HepG2 (cell line): ENCODE results near the gene TJP2. TPM values are rescaled to one million over a fixed set of nuclear protein-coding genes. Genes with fewer than 3 reads are reported as not detected.

Source experiments
- ATAC-seq: fragments of 200-7000 bp; cut with Tn5 transposase; 3 replicates; pipeline ENCODE4 v1.9.1; 2020; ENCODE audit warnings: mild to moderate bottlenecking, moderate library complexity
- BruUV-seq: library from RNA; stranded (reverse); fragments of 400-500 nt; replicated peaks from 2 replicates; lab custom pipeline; 2021; lab: Mats Ljungman, UMichigan
- CTCF ChIA-PET: fragments of 300-600 bp; formaldehyde crosslinking; extraction: SDS; loops from one replicate; lab custom pipeline; 2021; ENCODE audit warnings: low total read pairs, inconsistent platforms, low intra/inter-chr PET ratio; lab: Yijun Ruan, JAX
- POLR2A ChIA-PET: fragments of 350-600 bp; sonication (Branson Sonifier 250); formaldehyde crosslinking; loops from one replicate; lab custom pipeline; 2020; ENCODE audit warnings: antibody characterized with exemption, inconsistent platforms; lab: Yijun Ruan, JAX
- DNase-seq: peaks from one replicate; pipeline ENCODE4 v3.0.0-alpha.2; 2015; ENCODE audit warnings: low spot score
- FAIRE-seq: peaks from 3 replicates; lab custom pipeline; 2011; peaks lifted over from hg19 to GRCh38; lab: Jason Lieb, UNC
- H2AFZ ChIP-seq: one replicate; pipeline ENCODE4 v1.6.1; 2011; ENCODE audit warnings: low read length, inconsistent platforms
- H3K27ac ChIP-seq: fragments of 300-600 bp; 3 replicates; pipeline ENCODE4 v1.8.0; 2011; ENCODE audit warnings: mixed run types, mild to moderate bottlenecking, mixed read lengths, low read length, inconsistent platforms; ENCODE audit not compliant: insufficient read depth; ENCODE audit errors: extremely low read length
- H3K27me3 ChIP-seq, 2 experiments: fragments of 200-600 bp in 1 of 2; 2 replicates in 1 of 2; 3 replicates in 1 of 2; pipeline versions ENCODE4 v1.6.0 to v1.8.0; 2011; ENCODE audit warnings: low read length in 2 of 2, mild to moderate bottlenecking in 2 of 2, moderate library complexity in 2 of 2, inconsistent platforms in 1 of 2; ENCODE audit not compliant: insufficient read depth in 2 of 2, control insufficient read depth in 1 of 2
- H3K36me3 ChIP-seq, 2 experiments: fragments of 200-600 bp in 1 of 2; replicated peaks in 1 of 2; 2 replicates in 1 of 2; 3 replicates in 1 of 2; pipeline versions ENCODE4 v1.5.1 to v1.8.0; 2011; ENCODE audit warnings: low read length in 2 of 2, inconsistent platforms in 1 of 2; ENCODE audit not compliant: insufficient read depth in 2 of 2, control insufficient read depth in 1 of 2
- H3K4me1 ChIP-seq: 2 replicates; pipeline ENCODE4 v1.5.1; 2012; ENCODE audit warnings: low read length, inconsistent platforms; ENCODE audit not compliant: insufficient read depth
- H3K4me2 ChIP-seq: 2 replicates; pipeline ENCODE4 v1.6.0; 2011; ENCODE audit warnings: low read depth, low read length, inconsistent platforms
- H3K4me3 ChIP-seq, 3 experiments: fragments of 200-600 bp in 1 of 3; sonication (generic), shearing (Covaris generic) in 1 of 3; replicated peaks in 1 of 3; 2 replicates each; pipeline ENCODE4 v1.5.1; 2011 to 2016; ENCODE audit warnings: low read length in 3 of 3, inconsistent platforms in 2 of 3, low read depth in 2 of 3, mild to moderate bottlenecking in 2 of 3, control low read depth in 1 of 3, mixed read lengths in 1 of 3; ENCODE audit not compliant: insufficient read depth in 1 of 3
- H3K79me2 ChIP-seq: one replicate; pipeline ENCODE4 v1.6.1; 2011; ENCODE audit warnings: low read length, inconsistent platforms; ENCODE audit not compliant: insufficient read depth
- H3K9ac ChIP-seq: 2 replicates; pipeline ENCODE4 v1.6.0; 2011; ENCODE audit warnings: mild to moderate bottlenecking, low read depth, low read length, inconsistent platforms; ENCODE audit not compliant: insufficient read depth
- H3K9me3 ChIP-seq: 2 replicates; pipeline ENCODE4 v1.5.1; 2012; ENCODE audit warnings: mild to moderate bottlenecking, low read length
- H4K20me1 ChIP-seq: 2 replicates; pipeline ENCODE4 v1.6.0; 2011; ENCODE audit warnings: inconsistent platforms, mild to moderate bottlenecking, low read length, moderate library complexity; ENCODE audit not compliant: insufficient read depth
- AGO2 ChIP-seq: fragments of 200-400 bp; formaldehyde crosslinking; optimal IDR thresholded peaks from 2 replicates; pipeline ENCODE3; 2017; ENCODE audit warnings: mild to moderate bottlenecking, low read depth, low read length, moderate library complexity
- CEBPB ChIP-seq: IDR thresholded peaks from 2 replicates; pipeline ENCODE4 v1.6.1; 2011; ENCODE audit warnings: low read depth, low read length, improper control_type of control experiment, borderline replicate concordance
- CENPBD1 ChIP-seq: sonication (generic); formaldehyde crosslinking; IDR thresholded peaks from 2 replicates; pipeline ENCODE4 v1.8.0; 2022; ENCODE audit warnings: missing genetic modification reagents, low read depth, mild to moderate bottlenecking, borderline replicate concordance
- CSRNP2 ChIP-seq: sonication (generic); formaldehyde crosslinking; conservative IDR thresholded peaks from 2 replicates; pipeline ENCODE4 v1.8.0; 2022; ENCODE audit warnings: low read depth, missing genetic modification reagents
- EHMT2 ChIP-seq: fragments of 200-600 bp; sonication (generic); IDR thresholded peaks from 2 replicates; pipeline ENCODE4 v1.7.0; 2017; ENCODE audit warnings: antibody characterized with exemption, low read depth, low read length, borderline replicate concordance
- EZH2 ChIP-seq: conservative IDR thresholded peaks from 2 replicates; pipeline ENCODE4 v1.6.1; 2012; ENCODE audit warnings: mild to moderate bottlenecking, low read depth, low read length, moderate library complexity
- HMGA1 ChIP-seq: sonication (generic); formaldehyde crosslinking; conservative IDR thresholded peaks from 2 replicates; pipeline ENCODE4 v1.4.0; 2020; ENCODE audit warnings: missing genetic modification reagents
- KLF15 ChIP-seq: sonication (generic); formaldehyde crosslinking; IDR thresholded peaks from 2 replicates; pipeline ENCODE4 v1.8.1; 2023; ENCODE audit warnings: borderline replicate concordance, mild to moderate bottlenecking, inconsistent platforms, missing genetic modification reagents, mixed read lengths
- KMT2B ChIP-seq: IDR thresholded peaks from 2 replicates; pipeline ENCODE4 v1.6.1; 2016; ENCODE audit warnings: missing genetic modification reagents, missing compliant biosample characterization
- MAZ ChIP-seq, 2 experiments: sonication (generic) in 1 of 2; formaldehyde crosslinking in 1 of 2; IDR thresholded peaks; 2 replicates each; pipeline versions ENCODE4 v1.5.0 to v1.6.1; 2012 to 2020; ENCODE audit warnings: low read depth in 2 of 2, mild to moderate bottlenecking in 2 of 2, borderline replicate concordance in 1 of 2, improper control_type of control experiment in 1 of 2, low read length in 1 of 2, missing genetic modification reagents in 1 of 2, moderate library complexity in 1 of 2
- PPARG ChIP-seq: conservative IDR thresholded peaks from 2 replicates; pipeline ENCODE4 v1.6.1; 2016; ENCODE audit warnings: missing biosample characterization, missing genetic modification reagents
- RFX1 ChIP-seq: fragments of 450-650 bp; IDR thresholded peaks from 2 replicates; pipeline ENCODE4 v1.6.1; 2017
- ZNF101 ChIP-seq: sonication (generic); formaldehyde crosslinking; IDR thresholded peaks from 2 replicates; pipeline ENCODE4 v1.4.0; 2020; ENCODE audit warnings: mild to moderate bottlenecking, low read depth, missing genetic modification reagents, borderline replicate concordance
- ZNF564 ChIP-seq: sonication (generic); formaldehyde crosslinking; IDR thresholded peaks from 2 replicates; pipeline ENCODE4 v1.8.1; 2023; ENCODE audit warnings: mild to moderate bottlenecking, missing genetic modification reagents
- ZNF615 ChIP-seq: sonication (generic); formaldehyde crosslinking; IDR thresholded peaks from 2 replicates; pipeline ENCODE4 v1.5.0; 2020; ENCODE audit warnings: mild to moderate bottlenecking, missing genetic modification reagents, borderline replicate concordance
- ZNF766 ChIP-seq: sonication (generic); formaldehyde crosslinking; IDR thresholded peaks from 2 replicates; pipeline ENCODE4 v1.5.0; 2020; ENCODE audit warnings: missing genetic modification reagents, borderline replicate concordance
- ZNF883 ChIP-seq: sonication (generic); formaldehyde crosslinking; IDR thresholded peaks from 2 replicates; pipeline ENCODE4 v1.5.1; 2020; ENCODE audit warnings: mild to moderate bottlenecking, missing genetic modification reagents; ENCODE audit errors: not compliant biosample characterization
- ZSCAN12 ChIP-seq: sonication (generic); formaldehyde crosslinking; IDR thresholded peaks from 2 replicates; pipeline ENCODE4 v1.9.0; 2021; ENCODE audit warnings: mild to moderate bottlenecking, missing genetic modification reagents
- ZUFSP ChIP-seq: sonication (generic); formaldehyde crosslinking; IDR thresholded peaks from 2 replicates; pipeline ENCODE4 v1.9.0; 2021; ENCODE audit warnings: missing genetic modification reagents, mild to moderate bottlenecking, borderline replicate concordance
- WGBS: methylation state at CpG from one replicate; pipeline ENCODE4 v1.1.6; 2017; ENCODE audit warnings: low lambda C conversion rate; 5-methylcytosine and 5-hydroxymethylcytosine counted together
- in situ Hi-C: cut with HindIII; loops from 2 replicates; pipeline ENCODE4 v1.10.0; 2017; ENCODE audit warnings: low pct_unique_long_range_greater_than_20kb; ENCODE audit not compliant: extremely low pct_ligation_motif_present
- intact Hi-C: fragments of 100-400 bp; cut with micrococcal nuclease; formaldehyde crosslinking; loops from one replicate; pipeline ENCODE4 v1.10.0; 2022; ENCODE audit not compliant: unreplicated experiment
- polyA plus RNA-seq, 8 experiments: library from polyadenylated mRNA; depleted of rRNA in 3 of 8; stranded (reverse) in 7 of 8; unstranded in 1 of 8; fragments of >200 nt; fragmentation: Illumina TruSeq in 4 of 8; extraction: Trizol in 4 of 8; gene quantifications; 2 replicates each; pipeline versions ENCODE4 v1.2.1 to v1.2.3, GENCODE V29; 2011 to 2016; ENCODE audit warnings: low read depth in 4 of 8, missing spikeins in 1 of 8, mixed read lengths in 1 of 8; ENCODE audit not compliant: insufficient read depth in 1 of 8
- total RNA-seq, 5 experiments: library from RNA; depleted of rRNA; stranded (reverse); fragments of >200 nt; fragmentation: Illumina TruSeq; extraction: Trizol; gene quantifications; 2 replicates each; pipeline ENCODE4 v1.2.3, GENCODE V29; 2016; ENCODE audit warnings: low read depth in 1 of 5
- TF ChIP-seq, protein P1 (sequence below): sonication (generic); formaldehyde crosslinking; IDR thresholded peaks from 2 replicates; pipeline ENCODE4 v1.4.0; 2020; ENCODE audit warnings: missing genetic modification reagents

Gene TJP2
- total and polyA plus RNA-seq, 2 of the 13 experiments (the other 11 are each of a cell fraction or from before 2014, with no cell fraction given) = 109 to 110 TPM

DNA sequence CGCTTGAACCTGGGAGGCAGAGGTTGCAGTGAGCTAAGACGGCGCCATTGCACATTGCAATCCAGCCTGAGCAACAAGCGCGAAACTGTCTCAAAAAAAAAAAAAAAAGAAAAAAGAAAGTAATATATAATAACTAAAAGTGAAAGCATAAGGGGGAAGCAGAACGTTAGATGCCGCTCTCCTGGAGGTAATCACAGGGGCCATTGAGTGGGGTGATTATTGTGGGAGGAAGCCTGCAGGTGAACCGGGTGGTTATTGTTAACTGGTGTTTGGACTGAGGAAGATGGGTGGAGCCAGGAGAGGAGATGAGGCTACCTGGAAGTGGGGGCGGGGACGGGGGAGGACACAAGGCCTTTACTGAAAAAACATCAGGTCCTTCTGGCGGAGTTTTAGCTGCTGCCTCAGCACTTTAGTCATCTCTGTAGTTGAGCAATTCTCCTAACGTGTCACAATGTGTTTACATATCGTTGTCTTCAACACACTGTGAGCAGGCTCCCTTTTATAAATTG, 5.3 kb upstream of the TJP2 start:
- Histone ChIP-seq H4K20me1 (peaks cover 26% of the 10 kb centered on the region; the same call in 1 of the 2 replicates), H3K9me3 (no peaks in the 10 kb centered on the region), H3K79me2 (peaks cover 68% of the 10 kb centered on the region), H3K4me3 (no peak overlapping the region), H3K9ac (no peak overlapping the region), H3K4me1 (peaks cover 55% of the 10 kb centered on the region), H3K36me3 (peaks cover 6 to 35% of the 10 kb centered on the region in 2 experiments), H3K4me2 (no peak overlapping the region), H2AFZ (no peak overlapping the region), H3K27me3 (no peaks in the 10 kb centered on the region), H3K27ac (no peak overlapping the region)
- POLR2A ChIA-PET = no interaction called here
- in situ Hi-C loops = no loop called here
- no peak; the same call in 2 of the 3 replicates for ATAC-seq
- no TSS peak for BruUV-seq
- FAIRE-seq = no peak
- CTCF ChIA-PET = no interaction called here
- intact Hi-C loops = no loop called here
- 72% methylated on average over 13 of the region's 13 CpGs for WGBS
- DNase-seq = peak; percentile 59
- TF ChIP-seq KMT2B (CRISPR knock-in tag) = no peak
- TF ChIP-seq CSRNP2 (CRISPR knock-in tag) = no peak
- no peak for TF ChIP-seq CENPBD1 (CRISPR knock-in tag)
- TF ChIP-seq ZSCAN12 (CRISPR knock-in tag) = no peak
- TF ChIP-seq ZUFSP (CRISPR knock-in tag) = no peak
- no peak for TF ChIP-seq EHMT2
- TF ChIP-seq PPARG = no peak
- peak; percentile 92 for TF ChIP-seq CEBPB
- no peak for TF ChIP-seq AGO2
- TF ChIP-seq KLF15 (CRISPR knock-in tag) = no peak
- no peak for TF ChIP-seq RFX1
- no peak for TF ChIP-seq EZH2
- no peak for TF ChIP-seq ZNF766 (CRISPR knock-in tag)
- TF ChIP-seq, protein P1, sequence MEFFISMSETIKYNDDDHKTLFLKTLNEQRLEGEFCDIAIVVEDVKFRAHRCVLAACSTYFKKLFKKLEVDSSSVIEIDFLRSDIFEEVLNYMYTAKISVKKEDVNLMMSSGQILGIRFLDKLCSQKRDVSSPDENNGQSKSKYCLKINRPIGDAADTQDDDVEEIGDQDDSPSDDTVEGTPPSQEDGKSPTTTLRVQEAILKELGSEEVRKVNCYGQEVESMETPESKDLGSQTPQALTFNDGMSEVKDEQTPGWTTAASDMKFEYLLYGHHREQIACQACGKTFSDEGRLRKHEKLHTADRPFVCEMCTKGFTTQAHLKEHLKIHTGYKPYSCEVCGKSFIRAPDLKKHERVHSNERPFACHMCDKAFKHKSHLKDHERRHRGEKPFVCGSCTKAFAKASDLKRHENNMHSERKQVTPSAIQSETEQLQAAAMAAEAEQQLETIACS (CRISPR knock-in tag) = no peak
- no peak for TF ChIP-seq HMGA1 (CRISPR knock-in tag)
- no peak for TF ChIP-seq ZNF564 (CRISPR knock-in tag)
- no peak for TF ChIP-seq ZNF883
- no peak for TF ChIP-seq ZNF615 (CRISPR knock-in tag)
- TF ChIP-seq MAZ (IDR thresholded peaks at IDR 0.05; ENCODE audit: borderline replicate concordance, low read depth, low read length) = no peak
- no peak for TF ChIP-seq MAZ (CRISPR knock-in tag; IDR thresholded peaks at IDR 0.05; ENCODE audit: low read depth)
- TF ChIP-seq ZNF101 (CRISPR knock-in tag) = no peak
